Measurements from ENCODE around the gene PHOSPHO2.

- TF ChIP-seq, protein P1, sequence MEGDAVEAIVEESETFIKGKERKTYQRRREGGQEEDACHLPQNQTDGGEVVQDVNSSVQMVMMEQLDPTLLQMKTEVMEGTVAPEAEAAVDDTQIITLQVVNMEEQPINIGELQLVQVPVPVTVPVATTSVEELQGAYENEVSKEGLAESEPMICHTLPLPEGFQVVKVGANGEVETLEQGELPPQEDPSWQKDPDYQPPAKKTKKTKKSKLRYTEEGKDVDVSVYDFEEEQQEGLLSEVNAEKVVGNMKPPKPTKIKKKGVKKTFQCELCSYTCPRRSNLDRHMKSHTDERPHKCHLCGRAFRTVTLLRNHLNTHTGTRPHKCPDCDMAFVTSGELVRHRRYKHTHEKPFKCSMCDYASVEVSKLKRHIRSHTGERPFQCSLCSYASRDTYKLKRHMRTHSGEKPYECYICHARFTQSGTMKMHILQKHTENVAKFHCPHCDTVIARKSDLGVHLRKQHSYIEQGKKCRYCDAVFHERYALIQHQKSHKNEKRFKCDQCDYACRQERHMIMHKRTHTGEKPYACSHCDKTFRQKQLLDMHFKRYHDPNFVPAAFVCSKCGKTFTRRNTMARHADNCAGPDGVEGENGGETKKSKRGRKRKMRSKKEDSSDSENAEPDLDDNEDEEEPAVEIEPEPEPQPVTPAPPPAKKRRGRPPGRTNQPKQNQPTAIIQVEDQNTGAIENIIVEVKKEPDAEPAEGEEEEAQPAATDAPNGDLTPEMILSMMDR (IDR thresholded peaks at IDR 0.05; ENCODE audit: insufficient read depth, low read length), result no peak
- TF ChIP-seq POLR2AphosphoS5 (IDR thresholded peaks at IDR 0.05; ENCODE audit: low read depth) (no peak), GABPA (IDR thresholded peaks at IDR 0.05; ENCODE audit: low read depth) (no peak)
These were observed 31.5 kb upstream of the PHOSPHO2 start for GRCh38 chr2:169662744-169663143.

Measured in HL-60 (cell line).